Stimulated activated CD4-positive, alpha-beta T cell treated with anti-CD3 and anti-CD28 coated beads, TNF-alpha, amount 100 ng/mL, for 48 hours (primary cell): ENCODE measurements around the gene MAL.

Experiments used
- DNase-seq, 3 donors: peaks; one replicate each; pipeline ENCODE4 v3.0.0-alpha.2; 2020; ENCODE audit warnings: low read depth in 3 of 3

Gene MAL

GRCh38 chr2:94996305-94997100 lies 29.0 kb upstream of the MAL start:
- DNase-seq: no peak

- DNase-seq: no peak
Observed at GRCh38 chr2:94997981-94998930, 27.3 kb upstream of the MAL start.

GRCh38 chr2:94999431-94999883 lies 26.1 kb upstream of the MAL start:
- no peak for DNase-seq

- no peak for DNase-seq
Observed at GRCh38 chr2:95001051-95001562, 24.4 kb upstream of the MAL start.

GRCh38 chr2:95001701-95002100 lies 23.8 kb upstream of the MAL start:
- no peak for DNase-seq

- DNase-seq: no peak
Observed at GRCh38 chr2:95002498-95002897, 23.0 kb upstream of the MAL start.

- DNase-seq: no peak
Observed at GRCh38 chr2:95004287-95004686, 21.2 kb upstream of the MAL start.

- no peak for DNase-seq
Observed at GRCh38 chr2:95004711-95005110, 20.8 kb upstream of the MAL start.

- no peak for DNase-seq
Observed at GRCh38 chr2:95005726-95006125, 19.8 kb upstream of the MAL start.

- no peak for DNase-seq
Observed at GRCh38 chr2:95006588-95006987, 18.9 kb upstream of the MAL start.

- no peak for DNase-seq
Observed at GRCh38 chr2:95007031-95007609, 18.4 kb upstream of the MAL start.

GRCh38 chr2:95007822-95008221 lies 17.7 kb upstream of the MAL start:
- no peak for DNase-seq

- no peak for DNase-seq
Observed at GRCh38 chr2:95008306-95008705, 17.2 kb upstream of the MAL start.

GRCh38 chr2:95008996-95009395 lies 16.5 kb upstream of the MAL start:
- no peak for DNase-seq

GRCh38 chr2:95009412-95009811 lies 16.1 kb upstream of the MAL start:
- DNase-seq: no peak

- DNase-seq: no peak
Observed at GRCh38 chr2:95010126-95010525, 15.4 kb upstream of the MAL start.

- no peak for DNase-seq
Observed at GRCh38 chr2:95010718-95011117, 14.8 kb upstream of the MAL start.

GRCh38 chr2:95012881-95013550 lies 12.5 kb upstream of the MAL start:
- no peak for DNase-seq

- no peak for DNase-seq
Observed at GRCh38 chr2:95013726-95014125, 11.8 kb upstream of the MAL start.

- DNase-seq: no peak
Observed at GRCh38 chr2:95014126-95014708, 11.3 kb upstream of the MAL start.

- DNase-seq: no peak
Observed at GRCh38 chr2:95015261-95015912, 10.1 kb upstream of the MAL start.
